ENCODE data around the gene PGBD1.
"Not testable (repeated sequence)": the region's sequence is repeated elsewhere in the genome, so short reads cannot be mapped to it uniquely, and the experiment has no call there.

Gene PGBD1

GRCh38 chr6:28274888-28275287 lies 6.5 kb upstream of the PGBD1 start:
- DNase-seq = no peak

GRCh38 chr6:28277746-28278145 lies 3.6 kb upstream of the PGBD1 start:
- no peak for DNase-seq

DNA sequence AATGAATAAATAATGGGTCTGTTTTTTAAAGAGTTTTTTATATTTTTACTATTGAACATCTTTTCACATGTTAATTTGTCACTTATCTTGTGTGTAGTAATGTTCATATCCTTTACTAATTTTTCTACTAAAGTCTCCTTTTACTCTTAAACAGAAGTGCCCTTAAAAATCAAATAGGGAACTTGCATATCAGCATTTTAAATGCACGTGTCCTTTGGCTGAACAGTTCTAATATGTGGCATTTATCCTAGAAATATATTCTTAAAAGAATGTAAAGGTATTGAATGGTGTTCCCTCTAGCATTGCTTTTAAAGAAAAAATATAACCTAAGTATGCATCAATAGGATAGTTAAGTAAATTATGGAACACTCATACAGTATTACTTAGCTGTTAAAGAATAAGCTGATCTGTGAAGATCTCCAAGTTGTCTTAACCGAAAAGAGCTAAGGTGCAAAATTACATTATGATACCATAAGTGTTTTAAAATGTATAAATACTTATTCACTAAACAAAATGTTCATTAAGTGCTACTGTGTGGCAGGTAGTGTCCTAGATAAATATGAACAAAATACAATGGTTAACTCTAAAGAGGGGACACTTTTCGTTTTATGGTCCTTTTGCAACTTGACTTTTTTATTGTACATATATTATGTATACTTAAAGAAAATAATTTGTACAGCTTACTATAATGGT lies 631 bp upstream of the PGBD1 start:
- DNase-seq = no peak

DNA sequence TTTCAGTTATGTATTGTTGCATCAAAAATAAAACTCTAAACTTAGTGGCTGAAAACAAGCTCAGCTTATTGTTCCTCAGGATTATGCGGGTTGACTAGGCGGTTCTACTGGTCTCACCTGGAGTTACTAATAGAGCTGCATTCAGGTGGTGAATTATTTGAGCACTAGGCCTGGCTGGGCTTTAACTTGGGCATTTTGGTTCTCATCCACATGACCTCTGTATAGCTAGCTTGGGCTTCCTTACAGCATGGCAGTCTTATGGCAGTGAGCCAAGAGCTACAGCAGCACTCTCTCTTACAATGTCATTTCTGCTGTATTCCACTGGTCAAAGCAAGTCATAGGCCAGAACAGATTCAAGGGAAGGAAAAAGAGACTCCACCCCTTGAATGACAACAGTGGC lies 1.6 kb downstream of the PGBD1 start:
- no peak for DNase-seq

GRCh38 chr6:28291573-28291972 lies 10.2 kb downstream of the PGBD1 start:
- no peak for DNase-seq

- DNase-seq = no peak
Measured at GRCh38 chr6:28295326-28295725, 14.0 kb downstream of the PGBD1 start.

DNA sequence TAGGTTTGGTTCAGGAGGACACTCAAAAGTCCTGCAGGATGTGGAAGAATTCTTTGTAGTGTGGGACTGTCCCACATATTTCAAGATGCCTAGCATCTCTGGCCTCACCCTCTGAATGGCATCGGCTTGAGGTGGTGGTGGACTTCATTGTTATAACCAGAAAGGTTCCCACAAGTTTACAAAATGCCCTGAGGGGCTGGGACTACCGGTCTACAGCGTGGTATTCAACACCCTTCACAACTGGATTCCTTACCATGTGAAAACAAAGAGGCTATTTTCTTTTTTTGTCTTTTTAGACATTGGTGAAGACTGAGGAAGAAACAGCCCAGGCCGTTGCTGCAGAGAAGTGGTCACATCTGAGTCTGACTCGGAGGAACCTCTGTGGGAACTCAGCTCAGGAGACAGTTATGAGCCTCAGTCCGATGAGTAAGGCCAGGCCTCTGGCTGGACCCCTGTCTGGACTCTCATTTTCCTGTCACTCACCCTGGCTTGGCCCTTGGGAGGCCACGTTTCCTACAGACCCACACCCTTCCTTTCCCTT lies 15.2 kb downstream of the PGBD1 start:
- DNase-seq = no peak

GRCh38 chr6:28303570-28303969 lies 22.2 kb downstream of the PGBD1 start:
- no peak for DNase-seq

DNA sequence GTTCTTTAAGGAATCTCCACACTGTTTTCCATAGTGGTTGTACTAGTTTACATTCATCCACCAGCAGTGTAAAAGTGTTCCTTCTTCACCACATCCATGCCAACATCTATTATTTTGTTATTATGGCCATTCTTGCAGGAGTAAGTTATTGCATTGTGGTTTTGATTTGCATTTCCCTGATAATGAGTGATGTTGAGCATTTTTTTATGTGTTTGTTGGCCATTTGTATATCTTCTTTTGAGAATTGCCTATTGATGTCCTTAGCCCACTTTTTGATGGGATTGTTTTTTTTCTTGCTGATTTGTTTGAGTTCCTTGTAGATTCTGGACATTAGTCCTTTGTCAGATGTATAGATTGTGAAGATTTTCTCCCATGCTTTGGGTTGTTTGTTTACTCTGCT lies 25.0 kb downstream of the PGBD1 start:
- not testable (repeated sequence) for DNase-seq

- DNase-seq = no peak
Measured at GRCh38 chr6:28311139-28311823, 29.9 kb downstream of the PGBD1 start.

DNA sequence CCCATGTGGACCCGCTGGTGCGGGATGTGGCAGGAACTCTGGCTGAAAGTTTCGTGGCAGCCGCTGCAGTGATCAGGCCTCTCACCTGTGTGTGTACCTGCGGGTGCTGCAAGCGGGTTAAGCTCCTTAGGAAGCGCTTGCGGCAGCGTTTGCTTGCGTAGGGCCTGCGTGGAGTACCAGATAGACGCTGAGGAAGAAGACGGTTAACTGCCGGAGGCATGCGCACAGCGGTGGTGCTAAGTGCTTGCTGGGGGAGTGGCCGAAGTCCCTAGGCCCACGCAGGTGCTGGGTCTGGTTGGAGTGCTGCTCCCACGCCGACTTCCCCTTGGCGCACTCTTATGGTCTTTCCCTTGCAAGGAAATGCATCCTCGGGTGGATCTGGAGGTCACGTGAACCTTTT lies 31.6 kb downstream of the PGBD1 start:
- DNase-seq = no peak

GRCh38 chr6:28315628-28316027 lies 34.3 kb downstream of the PGBD1 start:
- no peak for DNase-seq

GRCh38 chr6:28317866-28318265 lies 36.5 kb downstream of the PGBD1 start:
- DNase-seq = not testable (repeated sequence)

DNA sequence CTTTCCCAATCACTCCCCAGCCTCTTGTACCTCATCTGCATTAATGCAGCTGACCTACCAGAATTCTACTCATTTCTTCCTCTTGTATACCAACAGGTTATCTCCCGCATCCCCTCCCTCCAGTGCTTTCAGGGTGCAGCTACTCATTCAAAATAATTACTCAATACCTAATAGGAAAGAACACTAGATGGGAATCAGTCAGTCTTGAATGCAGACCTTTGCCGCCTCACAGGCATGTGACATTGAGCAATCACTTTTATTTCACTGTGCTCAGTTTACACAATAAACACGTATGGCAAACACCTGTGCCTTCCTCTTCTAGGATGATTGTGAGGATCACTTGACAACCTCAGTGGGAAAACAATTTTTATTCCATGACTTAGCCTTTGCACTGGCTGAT lies 41.3 kb downstream of the PGBD1 start:
- no peak for DNase-seq

DNA sequence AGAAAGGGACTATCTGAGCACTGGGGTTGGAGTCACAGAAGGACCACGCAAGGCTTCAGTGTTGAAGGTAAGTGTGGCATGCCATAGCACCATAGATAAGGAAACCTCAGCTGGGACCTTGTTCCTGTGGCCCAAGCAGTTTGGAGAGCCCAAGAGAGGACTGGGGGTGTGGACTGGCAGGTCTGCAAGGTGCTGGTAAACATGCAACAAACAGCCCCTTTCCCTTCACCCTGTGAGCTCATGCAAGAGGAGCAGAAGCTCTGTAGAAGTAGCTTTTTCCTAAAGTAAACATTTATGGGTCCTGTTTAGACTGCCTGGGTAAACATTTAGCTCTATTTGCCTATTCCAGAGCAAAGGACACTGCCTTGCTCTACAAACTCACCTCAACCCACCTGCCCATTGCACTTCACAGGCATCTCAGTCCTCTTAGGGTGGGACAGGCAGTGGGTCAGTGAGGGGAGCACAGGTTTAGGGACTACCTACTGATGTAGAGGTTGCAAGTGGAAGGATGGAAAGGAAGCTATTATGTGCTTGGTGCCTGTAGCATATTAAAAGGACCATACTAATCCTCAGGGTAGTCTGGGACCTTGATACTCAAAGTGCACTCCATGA lies 42.5 kb downstream of the PGBD1 start:
- DNase-seq = no peak

DNA sequence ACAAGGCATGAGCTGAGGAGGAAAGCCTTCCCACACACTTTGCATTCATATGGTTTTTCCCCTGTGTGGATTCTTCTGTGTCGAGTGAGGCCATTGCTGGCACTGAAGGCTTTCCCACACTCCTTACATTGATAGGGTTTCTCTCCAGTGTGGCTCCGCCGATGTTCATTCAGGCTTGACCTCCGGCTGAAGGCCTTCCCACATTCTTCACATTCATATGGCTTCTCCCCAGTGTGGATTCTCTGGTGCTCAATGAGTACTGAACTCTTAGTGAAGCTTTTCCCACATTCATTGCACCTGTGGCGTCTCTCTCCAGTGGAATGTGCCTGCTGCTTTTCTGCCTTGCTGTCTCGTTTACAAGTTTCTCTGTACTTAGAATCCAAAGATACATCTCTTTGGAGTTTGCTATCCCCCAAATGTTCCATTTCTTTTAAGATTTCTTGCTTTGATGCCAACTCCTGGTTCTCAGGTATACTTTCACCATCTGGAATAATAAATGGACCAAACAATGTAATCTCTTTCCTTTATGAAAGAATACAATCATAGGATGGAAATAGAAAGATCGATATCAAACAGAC lies 45.1 kb downstream of the PGBD1 start:
- no peak for DNase-seq

GRCh38 chr6:28330041-28330440 lies 48.7 kb downstream of the PGBD1 start:
- no peak for DNase-seq

GRCh38 chr6:28333047-28333446 lies 51.7 kb downstream of the PGBD1 start:
- DNase-seq = no peak

DNA sequence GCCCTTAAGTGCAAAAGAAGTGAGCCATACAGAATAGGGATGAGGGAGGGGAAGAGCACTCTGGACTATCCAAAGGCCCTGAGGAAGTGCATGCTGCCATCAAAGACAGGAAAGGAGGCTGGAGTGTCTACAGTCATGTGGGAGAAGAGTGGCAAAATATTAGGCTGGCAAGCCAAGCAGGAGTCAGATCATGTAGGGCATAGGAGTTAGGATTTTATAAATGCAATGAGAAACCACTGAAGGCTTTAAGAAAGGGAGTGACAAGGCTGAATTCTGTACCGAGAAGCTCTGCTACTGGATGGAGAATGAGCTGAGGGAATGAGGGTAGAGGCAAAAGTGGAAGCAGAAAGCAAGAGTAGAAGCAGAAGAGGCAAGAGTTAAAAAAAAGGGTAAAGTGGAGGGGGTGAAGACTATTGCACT lies 52.2 kb downstream of the PGBD1 start:
- DNase-seq = no peak

GRCh38 chr6:28334286-28335039 lies 53.1 kb downstream of the PGBD1 start:
- no peak for DNase-seq

DNA sequence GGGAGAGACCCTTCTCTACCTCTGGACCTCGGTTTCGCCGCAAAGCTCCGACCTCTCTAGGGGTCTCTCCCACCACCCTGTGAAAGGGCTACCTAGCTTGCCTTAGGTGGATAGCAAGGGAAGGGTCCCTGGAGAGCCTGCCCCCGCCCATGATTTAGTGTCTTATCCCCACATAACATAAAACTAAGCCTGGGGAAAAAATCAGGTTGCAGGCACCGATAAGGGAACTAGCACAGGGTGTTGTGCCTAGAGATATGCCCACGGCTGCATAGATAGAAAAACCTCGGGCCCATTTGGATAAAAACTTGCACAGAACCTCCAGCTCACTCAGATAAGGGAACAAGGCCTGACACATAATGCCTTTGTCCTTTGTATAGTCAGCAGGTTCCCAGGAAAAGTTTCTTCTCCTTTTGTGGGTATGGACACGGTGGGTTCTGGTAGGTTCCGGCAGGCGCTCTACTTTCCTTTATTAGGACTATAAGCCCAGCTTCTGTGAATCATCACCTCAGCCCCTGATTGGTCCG lies 53.7 kb downstream of the PGBD1 start:
- no peak for DNase-seq

GRCh38 chr6:28335564-28336283 lies 54.4 kb downstream of the PGBD1 start, which contains the start of gene ZSCAN31:
Gene ZSCAN31, minus strand, starts transcription at chr6:28336148. Its CDS starts 6,465 bp downstream, at chr6:28329683.
- peak; percentile 33 for DNase-seq

Data from NCI-H1092 (cell line).